Measurements from ENCODE around the gene SPINT2. TPM values are rescaled to one million over a fixed set of nuclear protein-coding genes. Genes with fewer than 3 reads are reported as not detected.

SPINT2 gene
- total and polyA plus RNA-seq, 2 donors (not counting 1 experiment from before 2014, with no cell fraction given), result 50.0 to 70.0 TPM

DNA sequence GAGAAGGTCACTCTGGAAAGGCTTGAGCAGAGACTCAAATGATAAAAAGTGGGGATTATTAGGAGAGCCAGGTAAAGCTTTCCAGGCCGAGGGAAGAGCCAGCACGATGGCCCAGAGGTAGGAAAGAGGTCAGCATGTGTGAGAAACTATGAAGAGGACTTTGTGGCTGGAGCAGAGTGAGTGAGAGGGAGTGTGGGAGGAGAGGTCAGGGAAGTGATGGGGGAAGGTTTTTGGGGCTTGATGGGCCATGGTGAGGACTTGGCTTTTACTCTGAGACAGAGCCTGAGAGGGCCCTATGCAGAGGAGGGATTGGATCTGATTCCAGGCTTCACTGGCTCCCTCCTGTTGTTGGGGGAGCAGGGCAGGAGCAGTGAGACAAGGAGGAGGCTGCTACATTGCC, 76.6 kb downstream of the SPINT2 start:
- H3K4me1 ChIP-seq (ENCODE audit: control insufficient read depth in 2 of 2, insufficient read depth in 2 of 2, low read length in 2 of 2), result peaks cover 5 to 7% of the 10 kb centered on the region in 2 donors
- no peak overlapping the region for H3K9ac ChIP-seq (ENCODE audit: low read length)
- no peak overlapping the region for H3K4me3 Mint-ChIP-seq
- 100% methylated on average over 2 of the region's 2 CpGs for WGBS (ENCODE audit: insufficient coverage)
- no peak overlapping the region for H3K4me3 ChIP-seq (ENCODE audit: control extremely low read depth in 1 of 5, extremely low read depth in 1 of 5, insufficient read depth in 1 of 5, low read depth in 2 of 5, low read length in 4 of 5)
- no peak overlapping the region for H3K27ac Mint-ChIP-seq
- no peak for DNase-seq
- H3K9me3 Mint-ChIP-seq (ENCODE audit: insufficient read depth), result no peaks in the 10 kb centered on the region
- no peaks in the 10 kb centered on the region for H3K36me3 ChIP-seq (replicated peaks in 1 of 2; ENCODE audit: control extremely low read depth in 1 of 2, control insufficient read depth in 1 of 2, extremely low read depth in 1 of 2, insufficient read depth in 2 of 2, low read length in 1 of 2)
- peaks cover 13% of the 10 kb centered on the region for H3K4me1 Mint-ChIP-seq
- H3K9me3 ChIP-seq (ENCODE audit: control extremely low read depth in 1 of 3, control insufficient read depth in 2 of 3, insufficient read depth in 1 of 3, low read length in 2 of 3), result no peaks in the 10 kb centered on the region
- H3K27ac ChIP-seq (ENCODE audit: low read length in 2 of 2), result no peak overlapping the region
- ATAC-seq (ENCODE audit: low read depth), result no peak
- H2AFZ ChIP-seq (ENCODE audit: insufficient read depth, low read depth, low read length, poor library complexity, severe bottlenecking), result no peak overlapping the region
- H3K27me3 ChIP-seq (replicated peaks in 1 of 4; ENCODE audit: control extremely low read depth in 1 of 4, control insufficient read depth in 3 of 4, insufficient read depth in 4 of 4, low read length in 3 of 4), result no peaks in the 10 kb centered on the region
- H3K27me3 Mint-ChIP-seq, result no peaks in the 10 kb centered on the region
- CTCF ChIA-PET, result no interaction called here
- H4K20me1 ChIP-seq (ENCODE audit: control insufficient read depth, insufficient read depth, low read length, poor library complexity, severe bottlenecking), result no peaks in the 10 kb centered on the region
- H3K4me2 ChIP-seq (replicated peaks; ENCODE audit: low read depth, low read length, poor library complexity, severe bottlenecking), result no peak overlapping the region
- TF ChIP-seq EZH2 (IDR thresholded peaks at IDR 0.05; ENCODE audit: borderline replicate concordance, insufficient read depth, low read depth, low read length, poor library complexity, severe bottlenecking), result no peak
- TF ChIP-seq CTCF (IDR thresholded peaks at IDR 0.05), result no peak
- peaks cover 8% of the 10 kb centered on the region for H3K79me2 ChIP-seq (ENCODE audit: control insufficient read depth, insufficient read depth, low read length)
- intact Hi-C loops (cut with micrococcal nuclease), result no loop called here
- POLR2A ChIA-PET, result no interaction called here

Small RNAs within 50 kb of the gene (small RNA-seq; reads per million reads assigned to genes)
- not detected for gene RF00019 (ENCODE audit: insufficient read length, low read depth, low replicate concordance)

Other genes with a start within 250 kb of the SPINT2 start
- not detected in 2 replicates for gene DPF1, start 40.4 kb upstream of the SPINT2 start, total RNA-seq
- gene DPF1, start 40.4 kb upstream of the SPINT2 start, polyA plus RNA-seq, result 0.42 TPM in 1 of 2 replicates, not detected in the other
- 24.0 and 25.9 TPM in 2 replicates for gene PPP1R14A, start 8.2 kb upstream of the SPINT2 start, total RNA-seq
- 32.6 and 33.8 TPM in 2 replicates for gene PPP1R14A, start 8.2 kb upstream of the SPINT2 start, polyA plus RNA-seq
- gene C19orf33, start 39.7 kb downstream of the SPINT2 start, total RNA-seq, result 1.2 and 2.0 TPM in 2 replicates
- gene C19orf33, start 39.7 kb downstream of the SPINT2 start, polyA plus RNA-seq, result not detected in 2 replicates
- gene YIF1B, start 51.4 kb downstream of the SPINT2 start, total RNA-seq, result 30.6 and 31.6 TPM in 2 replicates
- 39.5 and 58.3 TPM in 2 replicates for gene YIF1B, start 51.4 kb downstream of the SPINT2 start, polyA plus RNA-seq
- 3.7 and 4.4 TPM in 2 replicates for gene KCNK6, start 55.3 kb downstream of the SPINT2 start, total RNA-seq
- gene KCNK6, start 55.3 kb downstream of the SPINT2 start, polyA plus RNA-seq, result 1.5 and 3.4 TPM in 2 replicates
- gene CATSPERG, start 71.3 kb downstream of the SPINT2 start, total RNA-seq, result 31.2 and 33.8 TPM in 2 replicates
- gene CATSPERG, start 71.3 kb downstream of the SPINT2 start, polyA plus RNA-seq, result 6.6 and 6.7 TPM in 2 replicates
- gene PSMD8, start 110.0 kb downstream of the SPINT2 start, total RNA-seq, result 77.1 and 88.1 TPM in 2 replicates
- gene PSMD8, start 110.0 kb downstream of the SPINT2 start, polyA plus RNA-seq, result 77.1 and 122 TPM in 2 replicates
- gene GGN, start 123.5 kb downstream of the SPINT2 start, total RNA-seq, result 0.34 TPM in 2 replicates
- gene GGN, start 123.5 kb downstream of the SPINT2 start, polyA plus RNA-seq, result not detected in 2 replicates
- 1.1 and 1.2 TPM in 2 replicates for gene SPRED3, start 124.1 kb downstream of the SPINT2 start, total RNA-seq
- gene SPRED3, start 124.1 kb downstream of the SPINT2 start, polyA plus RNA-seq, result 1.7 and 2.0 TPM in 2 replicates
- gene FAM98C, start 138.5 kb downstream of the SPINT2 start, total RNA-seq, result 44.1 and 45.3 TPM in 2 replicates
- gene FAM98C, start 138.5 kb downstream of the SPINT2 start, polyA plus RNA-seq, result 62.0 and 73.5 TPM in 2 replicates
- gene RASGRP4, start 161.6 kb downstream of the SPINT2 start, total RNA-seq, result 0.20 TPM in 1 of 2 replicates, not detected in the other
- gene RASGRP4, start 161.6 kb downstream of the SPINT2 start, polyA plus RNA-seq, result 0.98 and 1.5 TPM in 2 replicates
- 3.3 and 3.8 TPM in 2 replicates for gene RYR1, start 169.1 kb downstream of the SPINT2 start, total RNA-seq
- 0.06 and 0.43 TPM in 2 replicates for gene RYR1, start 169.1 kb downstream of the SPINT2 start, polyA plus RNA-seq

Measured in B cell (primary cell).